ENCODE data around the gene MAP2K6. TPM values are rescaled to one million over a fixed set of nuclear protein-coding genes. Genes with fewer than 3 reads are reported as not detected.
A peak's percentile ranks its signal among the peaks of the same experiment; 100 is the strongest.

The MAP2K6 gene
- total RNA-seq, 1 experiment from 2014 or later = 43.0 TPM

DNA sequence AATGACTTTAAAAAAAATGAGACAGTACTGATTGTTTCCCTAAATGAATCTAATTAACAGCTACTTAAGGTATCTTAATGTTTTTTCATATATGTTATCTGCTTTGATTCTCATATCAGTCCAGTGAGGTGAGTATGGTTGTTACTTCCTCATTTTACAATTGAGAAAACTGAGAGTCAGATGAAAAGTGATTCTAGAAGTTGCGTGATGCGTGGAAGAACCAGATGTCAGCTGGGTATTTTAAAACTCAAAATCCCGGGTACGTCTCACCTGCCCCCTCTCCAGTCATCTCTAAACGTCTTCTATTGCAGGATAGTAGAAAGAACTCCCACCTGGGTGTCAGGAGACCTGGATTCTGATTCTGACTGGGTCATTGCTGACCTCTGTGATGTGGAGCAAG lies 89.2 kb downstream of the MAP2K6 start (continued):
- TF ChIP-seq, protein P1, sequence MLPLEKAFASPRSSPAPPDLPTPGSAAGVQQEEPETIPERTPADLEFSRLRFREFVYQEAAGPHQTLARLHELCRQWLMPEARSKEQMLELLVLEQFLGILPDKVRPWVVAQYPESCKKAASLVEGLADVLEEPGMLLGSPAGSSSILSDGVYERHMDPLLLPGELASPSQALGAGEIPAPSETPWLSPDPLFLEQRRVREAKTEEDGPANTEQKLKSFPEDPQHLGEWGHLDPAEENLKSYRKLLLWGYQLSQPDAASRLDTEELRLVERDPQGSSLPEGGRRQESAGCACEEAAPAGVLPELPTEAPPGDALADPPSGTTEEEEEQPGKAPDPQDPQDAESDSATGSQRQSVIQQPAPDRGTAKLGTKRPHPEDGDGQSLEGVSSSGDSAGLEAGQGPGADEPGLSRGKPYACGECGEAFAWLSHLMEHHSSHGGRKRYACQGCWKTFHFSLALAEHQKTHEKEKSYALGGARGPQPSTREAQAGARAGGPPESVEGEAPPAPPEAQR (CRISPR knock-in tag; IDR thresholded peaks at IDR 0.05) = no peak
- no peak for TF ChIP-seq ZNF416 (CRISPR knock-in tag; IDR thresholded peaks at IDR 0.05)
- TF ChIP-seq MYBL2 (CRISPR knock-in tag; IDR thresholded peaks at IDR 0.05) = no peak

DNA sequence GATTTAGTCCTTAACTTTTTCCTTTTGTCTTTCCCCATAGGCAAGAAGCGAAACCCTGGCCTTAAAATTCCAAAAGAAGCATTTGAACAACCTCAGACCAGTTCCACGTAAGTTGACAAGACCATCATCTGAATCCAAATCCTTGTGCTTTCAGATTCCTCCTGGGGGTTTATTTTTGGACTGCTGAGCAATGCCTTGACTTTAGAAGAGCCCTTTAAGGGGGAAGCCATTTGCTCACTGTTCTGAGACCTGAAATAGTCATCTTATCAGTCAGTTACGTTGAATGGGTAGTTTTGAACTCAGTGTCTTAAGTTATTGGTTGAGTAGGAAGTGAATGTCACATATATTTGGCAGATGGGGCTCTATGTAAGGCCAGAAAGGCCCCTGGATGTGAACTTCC lies 91.2 kb downstream of the MAP2K6 start:
- Mint-ChIP-seq H3K36me3 (peaks cover 3% of the 10 kb centered on the region), H3K4me1 (peaks cover 60% of the 10 kb centered on the region), H3K27ac (peak overlapping the region; percentile 91), H3K4me3 (no peak overlapping the region), H3K27me3 (ENCODE audit: low read depth) (no peaks in the 10 kb centered on the region), H3K9me3 (no peaks in the 10 kb centered on the region)
- CTCF ChIA-PET = interaction anchor here (0.5 to 1.9 kb wide), 7 partner anchors 9 to 303 kb away, joined by 3 to 9 read pairs (median 3); no protein-coding TSS in a partner anchor
- DNase-seq (ENCODE audit: low spot score) (no peak), ATAC-seq (no peak)
- POLR2A ChIA-PET = interaction anchor here (0.7 kb wide), 1 partner anchor 91 kb away, joined by 8 read pairs; the partner anchor contains the start of gene MAP2K6
- TF ChIP-seq ZNF416 (CRISPR knock-in tag; IDR thresholded peaks at IDR 0.05) (no peak), ZBTB21 (CRISPR knock-in tag; IDR thresholded peaks at IDR 0.05; ENCODE audit: borderline replicate concordance) (no peak), ZNF263 (CRISPR knock-in tag; IDR thresholded peaks at IDR 0.05; ENCODE audit: low read depth) (no peak), NR1H2 (CRISPR knock-in tag; IDR thresholded peaks at IDR 0.05) (no peak), ZNF396 (CRISPR knock-in tag; IDR thresholded peaks at IDR 0.05; ENCODE audit: borderline replicate concordance) (no peak), ZNF138 (CRISPR knock-in tag; conservative IDR thresholded peaks at IDR 0.05) (no peak), MXD4 (CRISPR knock-in tag; IDR thresholded peaks at IDR 0.05; ENCODE audit: borderline replicate concordance) (no peak), MYBL2 (CRISPR knock-in tag; IDR thresholded peaks at IDR 0.05) (no peak), ZNF423 (CRISPR knock-in tag; IDR thresholded peaks at IDR 0.05) (no peak)
- TF ChIP-seq, protein P2, sequence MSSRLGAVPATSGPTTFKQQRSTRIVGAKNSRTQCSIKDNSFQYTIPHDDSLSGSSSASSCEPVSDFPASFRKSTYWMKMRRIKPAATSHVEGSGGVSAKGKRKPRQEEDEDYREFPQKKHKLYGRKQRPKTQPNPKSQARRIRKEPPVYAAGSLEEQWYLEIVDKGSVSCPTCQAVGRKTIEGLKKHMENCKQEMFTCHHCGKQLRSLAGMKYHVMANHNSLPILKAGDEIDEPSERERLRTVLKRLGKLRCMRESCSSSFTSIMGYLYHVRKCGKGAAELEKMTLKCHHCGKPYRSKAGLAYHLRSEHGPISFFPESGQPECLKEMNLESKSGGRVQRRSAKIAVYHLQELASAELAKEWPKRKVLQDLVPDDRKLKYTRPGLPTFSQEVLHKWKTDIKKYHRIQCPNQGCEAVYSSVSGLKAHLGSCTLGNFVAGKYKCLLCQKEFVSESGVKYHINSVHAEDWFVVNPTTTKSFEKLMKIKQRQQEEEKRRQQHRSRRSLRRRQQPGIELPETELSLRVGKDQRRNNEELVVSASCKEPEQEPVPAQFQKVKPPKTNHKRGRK (CRISPR knock-in tag; IDR thresholded peaks at IDR 0.05; ENCODE audit: borderline replicate concordance) = no peak
- TF ChIP-seq, protein P3, sequence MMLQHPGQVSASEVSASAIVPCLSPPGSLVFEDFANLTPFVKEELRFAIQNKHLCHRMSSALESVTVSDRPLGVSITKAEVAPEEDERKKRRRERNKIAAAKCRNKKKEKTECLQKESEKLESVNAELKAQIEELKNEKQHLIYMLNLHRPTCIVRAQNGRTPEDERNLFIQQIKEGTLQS (CRISPR knock-in tag; conservative IDR thresholded peaks at IDR 0.05) = no peak
- TF ChIP-seq, protein P4, sequence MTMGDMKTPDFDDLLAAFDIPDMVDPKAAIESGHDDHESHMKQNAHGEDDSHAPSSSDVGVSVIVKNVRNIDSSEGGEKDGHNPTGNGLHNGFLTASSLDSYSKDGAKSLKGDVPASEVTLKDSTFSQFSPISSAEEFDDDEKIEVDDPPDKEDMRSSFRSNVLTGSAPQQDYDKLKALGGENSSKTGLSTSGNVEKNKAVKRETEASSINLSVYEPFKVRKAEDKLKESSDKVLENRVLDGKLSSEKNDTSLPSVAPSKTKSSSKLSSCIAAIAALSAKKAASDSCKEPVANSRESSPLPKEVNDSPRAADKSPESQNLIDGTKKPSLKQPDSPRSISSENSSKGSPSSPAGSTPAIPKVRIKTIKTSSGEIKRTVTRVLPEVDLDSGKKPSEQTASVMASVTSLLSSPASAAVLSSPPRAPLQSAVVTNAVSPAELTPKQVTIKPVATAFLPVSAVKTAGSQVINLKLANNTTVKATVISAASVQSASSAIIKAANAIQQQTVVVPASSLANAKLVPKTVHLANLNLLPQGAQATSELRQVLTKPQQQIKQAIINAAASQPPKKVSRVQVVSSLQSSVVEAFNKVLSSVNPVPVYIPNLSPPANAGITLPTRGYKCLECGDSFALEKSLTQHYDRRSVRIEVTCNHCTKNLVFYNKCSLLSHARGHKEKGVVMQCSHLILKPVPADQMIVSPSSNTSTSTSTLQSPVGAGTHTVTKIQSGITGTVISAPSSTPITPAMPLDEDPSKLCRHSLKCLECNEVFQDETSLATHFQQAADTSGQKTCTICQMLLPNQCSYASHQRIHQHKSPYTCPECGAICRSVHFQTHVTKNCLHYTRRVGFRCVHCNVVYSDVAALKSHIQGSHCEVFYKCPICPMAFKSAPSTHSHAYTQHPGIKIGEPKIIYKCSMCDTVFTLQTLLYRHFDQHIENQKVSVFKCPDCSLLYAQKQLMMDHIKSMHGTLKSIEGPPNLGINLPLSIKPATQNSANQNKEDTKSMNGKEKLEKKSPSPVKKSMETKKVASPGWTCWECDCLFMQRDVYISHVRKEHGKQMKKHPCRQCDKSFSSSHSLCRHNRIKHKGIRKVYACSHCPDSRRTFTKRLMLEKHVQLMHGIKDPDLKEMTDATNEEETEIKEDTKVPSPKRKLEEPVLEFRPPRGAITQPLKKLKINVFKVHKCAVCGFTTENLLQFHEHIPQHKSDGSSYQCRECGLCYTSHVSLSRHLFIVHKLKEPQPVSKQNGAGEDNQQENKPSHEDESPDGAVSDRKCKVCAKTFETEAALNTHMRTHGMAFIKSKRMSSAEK (CRISPR knock-in tag; IDR thresholded peaks at IDR 0.05; ENCODE audit: borderline replicate concordance) = no peak
- TF ChIP-seq, protein P5, sequence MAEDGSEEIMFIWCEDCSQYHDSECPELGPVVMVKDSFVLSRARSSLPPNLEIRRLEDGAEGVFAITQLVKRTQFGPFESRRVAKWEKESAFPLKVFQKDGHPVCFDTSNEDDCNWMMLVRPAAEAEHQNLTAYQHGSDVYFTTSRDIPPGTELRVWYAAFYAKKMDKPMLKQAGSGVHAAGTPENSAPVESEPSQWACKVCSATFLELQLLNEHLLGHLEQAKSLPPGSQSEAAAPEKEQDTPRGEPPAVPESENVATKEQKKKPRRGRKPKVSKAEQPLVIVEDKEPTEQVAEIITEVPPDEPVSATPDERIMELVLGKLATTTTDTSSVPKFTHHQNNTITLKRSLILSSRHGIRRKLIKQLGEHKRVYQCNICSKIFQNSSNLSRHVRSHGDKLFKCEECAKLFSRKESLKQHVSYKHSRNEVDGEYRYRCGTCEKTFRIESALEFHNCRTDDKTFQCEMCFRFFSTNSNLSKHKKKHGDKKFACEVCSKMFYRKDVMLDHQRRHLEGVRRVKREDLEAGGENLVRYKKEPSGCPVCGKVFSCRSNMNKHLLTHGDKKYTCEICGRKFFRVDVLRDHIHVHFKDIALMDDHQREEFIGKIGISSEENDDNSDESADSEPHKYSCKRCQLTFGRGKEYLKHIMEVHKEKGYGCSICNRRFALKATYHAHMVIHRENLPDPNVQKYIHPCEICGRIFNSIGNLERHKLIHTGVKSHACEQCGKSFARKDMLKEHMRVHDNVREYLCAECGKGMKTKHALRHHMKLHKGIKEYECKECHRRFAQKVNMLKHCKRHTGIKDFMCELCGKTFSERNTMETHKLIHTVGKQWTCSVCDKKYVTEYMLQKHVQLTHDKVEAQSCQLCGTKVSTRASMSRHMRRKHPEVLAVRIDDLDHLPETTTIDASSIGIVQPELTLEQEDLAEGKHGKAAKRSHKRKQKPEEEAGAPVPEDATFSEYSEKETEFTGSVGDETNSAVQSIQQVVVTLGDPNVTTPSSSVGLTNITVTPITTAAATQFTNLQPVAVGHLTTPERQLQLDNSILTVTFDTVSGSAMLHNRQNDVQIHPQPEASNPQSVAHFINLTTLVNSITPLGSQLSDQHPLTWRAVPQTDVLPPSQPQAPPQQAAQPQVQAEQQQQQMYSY (CRISPR knock-in tag; IDR thresholded peaks at IDR 0.05) = no peak
- TF ChIP-seq, protein P6, sequence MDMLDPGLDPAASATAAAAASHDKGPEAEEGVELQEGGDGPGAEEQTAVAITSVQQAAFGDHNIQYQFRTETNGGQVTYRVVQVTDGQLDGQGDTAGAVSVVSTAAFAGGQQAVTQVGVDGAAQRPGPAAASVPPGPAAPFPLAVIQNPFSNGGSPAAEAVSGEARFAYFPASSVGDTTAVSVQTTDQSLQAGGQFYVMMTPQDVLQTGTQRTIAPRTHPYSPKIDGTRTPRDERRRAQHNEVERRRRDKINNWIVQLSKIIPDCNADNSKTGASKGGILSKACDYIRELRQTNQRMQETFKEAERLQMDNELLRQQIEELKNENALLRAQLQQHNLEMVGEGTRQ (CRISPR knock-in tag; IDR thresholded peaks at IDR 0.05) = no peak
- TF ChIP-seq, protein P7, sequence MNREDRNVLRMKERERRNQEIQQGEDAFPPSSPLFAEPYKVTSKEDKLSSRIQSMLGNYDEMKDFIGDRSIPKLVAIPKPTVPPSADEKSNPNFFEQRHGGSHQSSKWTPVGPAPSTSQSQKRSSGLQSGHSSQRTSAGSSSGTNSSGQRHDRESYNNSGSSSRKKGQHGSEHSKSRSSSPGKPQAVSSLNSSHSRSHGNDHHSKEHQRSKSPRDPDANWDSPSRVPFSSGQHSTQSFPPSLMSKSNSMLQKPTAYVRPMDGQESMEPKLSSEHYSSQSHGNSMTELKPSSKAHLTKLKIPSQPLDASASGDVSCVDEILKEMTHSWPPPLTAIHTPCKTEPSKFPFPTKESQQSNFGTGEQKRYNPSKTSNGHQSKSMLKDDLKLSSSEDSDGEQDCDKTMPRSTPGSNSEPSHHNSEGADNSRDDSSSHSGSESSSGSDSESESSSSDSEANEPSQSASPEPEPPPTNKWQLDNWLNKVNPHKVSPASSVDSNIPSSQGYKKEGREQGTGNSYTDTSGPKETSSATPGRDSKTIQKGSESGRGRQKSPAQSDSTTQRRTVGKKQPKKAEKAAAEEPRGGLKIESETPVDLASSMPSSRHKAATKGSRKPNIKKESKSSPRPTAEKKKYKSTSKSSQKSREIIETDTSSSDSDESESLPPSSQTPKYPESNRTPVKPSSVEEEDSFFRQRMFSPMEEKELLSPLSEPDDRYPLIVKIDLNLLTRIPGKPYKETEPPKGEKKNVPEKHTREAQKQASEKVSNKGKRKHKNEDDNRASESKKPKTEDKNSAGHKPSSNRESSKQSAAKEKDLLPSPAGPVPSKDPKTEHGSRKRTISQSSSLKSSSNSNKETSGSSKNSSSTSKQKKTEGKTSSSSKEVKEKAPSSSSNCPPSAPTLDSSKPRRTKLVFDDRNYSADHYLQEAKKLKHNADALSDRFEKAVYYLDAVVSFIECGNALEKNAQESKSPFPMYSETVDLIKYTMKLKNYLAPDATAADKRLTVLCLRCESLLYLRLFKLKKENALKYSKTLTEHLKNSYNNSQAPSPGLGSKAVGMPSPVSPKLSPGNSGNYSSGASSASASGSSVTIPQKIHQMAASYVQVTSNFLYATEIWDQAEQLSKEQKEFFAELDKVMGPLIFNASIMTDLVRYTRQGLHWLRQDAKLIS (CRISPR knock-in tag; IDR thresholded peaks at IDR 0.05; ENCODE audit: borderline replicate concordance) = no peak
- TF ChIP-seq, protein P8, sequence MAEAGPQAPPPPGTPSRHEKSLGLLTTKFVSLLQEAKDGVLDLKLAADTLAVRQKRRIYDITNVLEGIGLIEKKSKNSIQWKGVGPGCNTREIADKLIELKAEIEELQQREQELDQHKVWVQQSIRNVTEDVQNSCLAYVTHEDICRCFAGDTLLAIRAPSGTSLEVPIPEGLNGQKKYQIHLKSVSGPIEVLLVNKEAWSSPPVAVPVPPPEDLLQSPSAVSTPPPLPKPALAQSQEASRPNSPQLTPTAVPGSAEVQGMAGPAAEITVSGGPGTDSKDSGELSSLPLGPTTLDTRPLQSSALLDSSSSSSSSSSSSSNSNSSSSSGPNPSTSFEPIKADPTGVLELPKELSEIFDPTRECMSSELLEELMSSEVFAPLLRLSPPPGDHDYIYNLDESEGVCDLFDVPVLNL (CRISPR knock-in tag; IDR thresholded peaks at IDR 0.05; ENCODE audit: borderline replicate concordance, low read depth) = no peak
